C4-2B (cell line): ENCODE results near the gene UBE2Q2.

ENCODE experiments used
- CTCF ChIP-seq: fragments of 450-650 bp; conservative IDR thresholded peaks from 2 replicates; pipeline ENCODE4 v1.5.1; 2017; ENCODE audit warnings: mild to moderate bottlenecking
- ZFX ChIP-seq: fragments of 450-650 bp; IDR thresholded peaks from 2 replicates; pipeline ENCODE4 v1.6.1; 2017

DNA sequence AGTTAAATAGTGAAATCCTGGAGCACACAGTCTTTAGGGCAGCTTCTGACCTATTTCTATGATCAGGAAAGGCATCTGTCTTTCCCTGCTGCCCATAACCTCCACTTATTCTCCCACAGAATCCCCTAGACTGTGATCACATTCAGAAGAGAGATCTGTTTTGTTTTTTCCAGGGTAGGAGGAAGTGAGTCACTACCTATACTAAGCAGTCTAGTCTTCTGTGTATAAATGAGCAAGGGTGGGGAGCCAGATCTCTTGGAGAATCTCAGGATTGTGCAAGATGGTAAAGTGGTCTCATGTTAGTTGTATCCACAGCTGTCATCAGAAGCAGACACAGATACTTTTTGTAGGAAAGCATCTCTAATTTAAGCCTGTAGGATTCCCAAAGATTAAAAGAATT, 48.6 kb downstream of the UBE2Q2 start:
- TF ChIP-seq CTCF (no peak), ZFX (no peak)
